Osteoblast (primary cell): ENCODE results near the gene UIMC1. TPM values are rescaled to one million over a fixed set of nuclear protein-coding genes. Genes with fewer than 3 reads are reported as not detected.

Experiments used
- DNase-seq: peaks from one replicate; pipeline ENCODE4 v3.0.0; 2011; ENCODE audit warnings: low spot score, mixed read lengths; ENCODE audit not compliant: insufficient read length; ENCODE audit errors: missing footprints
- H2AFZ ChIP-seq: 2 replicates; pipeline ENCODE4 v1.6.0; 2011; ENCODE audit warnings: mild to moderate bottlenecking, low read length
- H3K27ac ChIP-seq: 2 replicates; pipeline ENCODE4 v1.5.1; 2011; ENCODE audit warnings: mild to moderate bottlenecking, low read depth, low read length, moderate library complexity
- H3K27me3 ChIP-seq: 2 replicates; pipeline ENCODE4 v1.6.0; 2012; ENCODE audit warnings: mild to moderate bottlenecking, control low read depth, inconsistent platforms, low read length, moderate library complexity; ENCODE audit not compliant: insufficient read depth
- H3K36me3 ChIP-seq: 2 replicates; pipeline ENCODE4 v1.5.1; 2011; ENCODE audit warnings: mild to moderate bottlenecking, low read length, control low read depth, moderate library complexity; ENCODE audit not compliant: insufficient read depth
- H3K4me1 ChIP-seq: 2 replicates; pipeline ENCODE4 v1.5.1; 2011; ENCODE audit warnings: mild to moderate bottlenecking, low read length, control low read depth, moderate library complexity; ENCODE audit not compliant: insufficient read depth
- H3K4me2 ChIP-seq: 2 replicates; pipeline ENCODE4 v1.6.0; 2011; ENCODE audit warnings: mild to moderate bottlenecking, low read length; ENCODE audit not compliant: insufficient read depth
- H3K4me3 ChIP-seq: fragments of 200-600 bp; sonication (generic); 3 replicates; pipeline ENCODE4 v1.5.1; 2012; ENCODE audit warnings: mild to moderate bottlenecking, low read length, inconsistent platforms; ENCODE audit not compliant: insufficient read depth
- H3K79me2 ChIP-seq: 2 replicates; pipeline ENCODE4 v1.6.0; 2012; ENCODE audit warnings: mild to moderate bottlenecking, low read length, control low read depth, inconsistent platforms; ENCODE audit not compliant: insufficient read depth
- H3K9me3 ChIP-seq: 2 replicates; pipeline ENCODE4 v1.5.1; 2011; ENCODE audit warnings: low read depth, low read length, control low read depth
- H4K20me1 ChIP-seq: 2 replicates; pipeline ENCODE4 v1.6.0; 2012; ENCODE audit warnings: mild to moderate bottlenecking, low read length, control low read depth; ENCODE audit not compliant: insufficient read depth
- total RNA-seq: library from RNA; depleted of rRNA; stranded (reverse); fragments of >200 nt; gene quantifications from 2 replicates; pipeline ENCODE4 v1.2.3, GENCODE V29; 2012
- TF ChIP-seq, protein P1 (sequence below): IDR thresholded peaks from 2 replicates; pipeline ENCODE4 v1.5.1; 2011; ENCODE audit warnings: mild to moderate bottlenecking, low read depth, low read length, moderate library complexity; ENCODE audit errors: extremely low read depth

Gene UIMC1
- total RNA-seq, 1 donor, result 40.9 TPM

DNA sequence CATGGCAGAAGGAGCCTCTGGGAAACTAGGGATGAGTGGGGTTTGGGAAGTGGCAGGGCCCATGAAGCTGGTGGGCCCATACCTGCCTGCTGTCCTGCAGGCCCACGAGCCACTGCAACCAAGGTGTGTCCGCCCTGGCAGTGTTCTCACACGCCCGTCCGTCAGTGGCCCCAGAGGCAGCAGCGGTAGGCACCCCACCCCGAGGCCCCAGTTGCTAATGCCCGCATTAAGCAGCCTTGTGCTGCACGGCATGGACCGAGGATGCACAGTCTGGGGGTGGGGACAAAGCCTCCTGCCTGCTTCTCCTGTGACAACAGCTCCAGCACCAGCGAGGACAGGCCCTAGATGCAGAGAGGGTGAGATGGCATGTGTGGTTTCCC lies 148.7 kb downstream of the UIMC1 start:
- TF ChIP-seq, protein P1, sequence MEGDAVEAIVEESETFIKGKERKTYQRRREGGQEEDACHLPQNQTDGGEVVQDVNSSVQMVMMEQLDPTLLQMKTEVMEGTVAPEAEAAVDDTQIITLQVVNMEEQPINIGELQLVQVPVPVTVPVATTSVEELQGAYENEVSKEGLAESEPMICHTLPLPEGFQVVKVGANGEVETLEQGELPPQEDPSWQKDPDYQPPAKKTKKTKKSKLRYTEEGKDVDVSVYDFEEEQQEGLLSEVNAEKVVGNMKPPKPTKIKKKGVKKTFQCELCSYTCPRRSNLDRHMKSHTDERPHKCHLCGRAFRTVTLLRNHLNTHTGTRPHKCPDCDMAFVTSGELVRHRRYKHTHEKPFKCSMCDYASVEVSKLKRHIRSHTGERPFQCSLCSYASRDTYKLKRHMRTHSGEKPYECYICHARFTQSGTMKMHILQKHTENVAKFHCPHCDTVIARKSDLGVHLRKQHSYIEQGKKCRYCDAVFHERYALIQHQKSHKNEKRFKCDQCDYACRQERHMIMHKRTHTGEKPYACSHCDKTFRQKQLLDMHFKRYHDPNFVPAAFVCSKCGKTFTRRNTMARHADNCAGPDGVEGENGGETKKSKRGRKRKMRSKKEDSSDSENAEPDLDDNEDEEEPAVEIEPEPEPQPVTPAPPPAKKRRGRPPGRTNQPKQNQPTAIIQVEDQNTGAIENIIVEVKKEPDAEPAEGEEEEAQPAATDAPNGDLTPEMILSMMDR, result no peak
- DNase-seq, result no peak
- H3K27me3 ChIP-seq, result peaks cover 8% of the 10 kb centered on the region

DNA sequence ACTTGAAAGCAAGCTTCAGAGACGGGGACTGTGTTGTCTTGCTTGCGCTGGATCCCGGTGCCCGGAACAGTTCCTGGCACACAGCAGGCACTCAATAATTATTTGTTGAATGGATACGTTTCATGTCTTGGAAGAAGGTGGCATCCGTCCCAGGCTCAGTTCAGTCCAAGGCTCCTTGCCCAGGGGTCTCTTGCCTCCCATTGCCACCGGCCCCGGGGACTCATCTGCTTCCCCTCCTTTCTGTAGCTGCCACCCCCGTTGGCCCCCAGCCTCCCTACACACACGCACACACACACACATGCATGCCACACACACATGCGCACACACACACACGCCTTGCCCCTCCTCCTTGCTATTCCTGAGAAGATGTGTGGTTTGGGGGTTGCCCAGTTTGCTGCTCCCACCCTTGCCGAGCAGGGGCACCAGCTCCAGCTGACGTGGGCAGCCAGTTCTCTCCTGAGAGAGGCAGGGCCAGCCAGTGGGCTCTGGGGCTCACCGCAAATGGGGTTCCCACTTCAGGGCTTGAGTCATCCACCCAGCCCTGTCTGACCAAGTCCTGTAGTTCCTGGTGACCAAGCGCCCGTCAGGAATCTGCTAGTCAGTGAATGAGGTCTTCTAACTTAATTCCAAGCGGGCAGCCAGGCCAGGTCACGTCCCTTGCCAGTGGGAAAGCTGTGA lies 149.2 kb downstream of the UIMC1 start:
- DNase-seq, result no peak
- H3K79me2 ChIP-seq, result no peaks in the 10 kb centered on the region
- peaks cover 10% of the 10 kb centered on the region for H3K27me3 ChIP-seq
- no peak overlapping the region for H3K4me3 ChIP-seq
- no peak overlapping the region for H3K27ac ChIP-seq
- no peaks in the 10 kb centered on the region for H3K9me3 ChIP-seq
- no peak overlapping the region for H2AFZ ChIP-seq
- no peaks in the 10 kb centered on the region for H3K36me3 ChIP-seq
- H3K4me2 ChIP-seq, result no peak overlapping the region
- H4K20me1 ChIP-seq, result no peaks in the 10 kb centered on the region
- TF ChIP-seq, protein P1, result no peak
- H3K4me1 ChIP-seq, result no peaks in the 10 kb centered on the region

More for the DNA sequence above, 148.7 kb downstream of the UIMC1 start:
- Histone ChIP-seq H3K4me2 (no peak overlapping the region), H4K20me1 (no peaks in the 10 kb centered on the region), H3K27ac (no peak overlapping the region), H3K4me3 (no peak overlapping the region), H2AFZ (no peak overlapping the region), H3K4me1 (no peaks in the 10 kb centered on the region), H3K36me3 (no peaks in the 10 kb centered on the region), H3K79me2 (no peaks in the 10 kb centered on the region), H3K9me3 (no peaks in the 10 kb centered on the region)

DNA sequence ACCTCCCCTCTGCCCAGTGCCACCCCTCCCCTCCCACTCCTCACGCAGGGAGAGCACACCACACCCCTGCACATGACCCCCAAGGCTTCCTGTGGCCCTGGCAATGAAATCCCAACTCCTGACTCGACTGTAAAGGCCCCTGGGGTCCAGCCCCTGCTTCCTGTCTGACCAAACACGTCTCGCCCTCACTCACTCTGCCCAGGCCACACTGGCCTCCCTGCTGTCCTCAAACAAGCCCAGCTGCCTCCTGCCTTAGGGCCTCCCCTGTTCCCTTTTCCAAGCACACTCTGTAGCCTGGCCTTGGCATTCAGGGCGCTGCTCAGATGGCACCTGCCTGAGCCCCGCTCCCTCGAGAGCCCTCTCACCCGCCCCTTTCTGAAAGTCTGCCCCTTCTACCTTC lies 149.8 kb downstream of the UIMC1 start:
- H2AFZ ChIP-seq, result no peak overlapping the region
- no peak overlapping the region for H3K4me2 ChIP-seq
- no peaks in the 10 kb centered on the region for H3K4me1 ChIP-seq
- H3K36me3 ChIP-seq, result no peaks in the 10 kb centered on the region
- no peak overlapping the region for H3K27ac ChIP-seq
- H3K4me3 ChIP-seq, result no peak overlapping the region
- H3K79me2 ChIP-seq, result no peaks in the 10 kb centered on the region
- peaks cover 14% of the 10 kb centered on the region for H3K27me3 ChIP-seq
- H4K20me1 ChIP-seq, result no peaks in the 10 kb centered on the region
- DNase-seq, result no peak
- TF ChIP-seq, protein P1, result no peak
- no peaks in the 10 kb centered on the region for H3K9me3 ChIP-seq

DNA sequence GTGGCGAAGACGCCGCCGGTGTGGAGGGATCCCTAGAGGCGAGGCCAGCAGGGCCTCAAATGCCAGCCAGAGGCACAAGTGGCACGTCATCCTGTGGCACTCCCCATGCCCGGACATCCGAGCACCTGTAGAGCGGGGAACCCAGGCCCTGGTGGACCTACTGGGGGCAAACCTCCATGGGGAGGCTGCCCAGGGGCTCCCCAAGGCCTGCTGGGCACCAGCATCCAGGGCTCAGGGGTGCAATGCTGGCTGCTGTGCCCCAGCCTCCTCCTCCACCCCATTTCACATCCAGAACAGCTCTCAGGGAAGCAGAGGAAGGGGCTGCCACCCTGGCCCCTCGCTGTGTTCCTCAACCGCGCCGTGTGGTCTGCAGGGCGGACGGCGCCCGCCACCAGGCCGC lies 151.0 kb downstream of the UIMC1 start:
- Histone ChIP-seq H3K79me2 (no peaks in the 10 kb centered on the region), H3K27me3 (peaks cover 20% of the 10 kb centered on the region), H4K20me1 (no peaks in the 10 kb centered on the region), H2AFZ (no peak overlapping the region), H3K4me3 (no peak overlapping the region), H3K27ac (no peak overlapping the region), H3K9me3 (no peaks in the 10 kb centered on the region), H3K36me3 (no peaks in the 10 kb centered on the region), H3K4me2 (no peak overlapping the region), H3K4me1 (no peaks in the 10 kb centered on the region)
- TF ChIP-seq, protein P1, result no peak
- DNase-seq, result no peak

Other genes starting within 250 kb of the UIMC1 start
- not detected in 2 replicates for gene UNC5A, start 196.2 kb downstream of the UIMC1 start, total RNA-seq
- under 0.01 and 1.8 TPM in 2 replicates for gene HK3, start 107.4 kb downstream of the UIMC1 start, total RNA-seq
- gene ZNF346, start 15.9 kb upstream of the UIMC1 start, total RNA-seq, result 18.3 and 19.2 TPM in 2 replicates
- gene FGFR4, start 80.1 kb upstream of the UIMC1 start, total RNA-seq, result 0.29 and 1.1 TPM in 2 replicates
- gene NSD1, start 127.0 kb upstream of the UIMC1 start, total RNA-seq, result 48.6 and 53.2 TPM in 2 replicates